ENCODE results near the gene CD163L1.
"Not testable (repeated sequence)": the region's sequence is repeated elsewhere in the genome, so short reads cannot be mapped to it uniquely, and the experiment has no call there.

The CD163L1 gene

DNA sequence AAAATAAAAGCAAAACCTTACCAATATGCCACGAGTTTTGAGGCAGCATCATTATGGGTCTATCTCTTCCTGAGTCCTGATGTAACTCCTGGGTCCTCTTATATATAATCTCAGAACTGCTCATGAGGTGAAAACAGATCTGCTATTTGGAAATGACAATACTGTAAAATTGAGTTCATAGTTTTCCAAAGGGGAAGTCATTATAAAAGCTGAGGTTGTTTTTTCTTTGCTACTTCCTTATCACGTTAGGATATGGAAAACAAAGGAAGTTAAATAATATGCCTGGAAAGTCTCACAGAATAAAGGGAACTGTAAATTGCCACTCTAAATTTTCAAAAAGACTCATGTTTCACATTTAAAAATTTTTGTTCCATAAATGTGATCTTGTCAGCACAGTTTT lies at the start of gene CD163L1:
Gene CD163L1, minus strand, starts transcription at position 78 of the 400 bp plus-strand sequence. Its CDS starts 26 bp downstream, at position 52.
- DNase-seq (ENCODE audit: extremely low spot score, insufficient read length, low read depth) (no peak), FAIRE-seq (no peak)

DNA sequence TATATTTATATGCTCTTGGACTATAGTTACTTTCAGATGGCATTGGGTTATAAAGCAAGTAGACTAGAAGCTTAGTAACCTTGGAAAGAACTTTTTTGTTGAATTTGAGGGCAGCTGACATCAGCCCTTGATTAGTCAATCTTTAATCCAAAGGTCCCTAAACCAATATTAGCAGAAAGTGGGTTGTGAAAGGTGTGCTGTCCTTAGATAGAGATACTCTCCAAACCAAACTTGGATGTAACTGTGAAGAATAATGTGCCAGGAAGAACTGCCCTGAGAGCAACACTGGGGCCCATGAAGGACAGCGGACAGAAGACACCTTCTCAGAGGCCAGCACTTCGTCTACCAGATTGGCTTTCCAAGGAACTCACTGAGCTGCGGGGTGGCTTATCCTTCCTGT lies 49.1 kb upstream of the CD163L1 start:
- DNase-seq (ENCODE audit: extremely low spot score, insufficient read length, low read depth) (no peak), FAIRE-seq (no peak)

DNA sequence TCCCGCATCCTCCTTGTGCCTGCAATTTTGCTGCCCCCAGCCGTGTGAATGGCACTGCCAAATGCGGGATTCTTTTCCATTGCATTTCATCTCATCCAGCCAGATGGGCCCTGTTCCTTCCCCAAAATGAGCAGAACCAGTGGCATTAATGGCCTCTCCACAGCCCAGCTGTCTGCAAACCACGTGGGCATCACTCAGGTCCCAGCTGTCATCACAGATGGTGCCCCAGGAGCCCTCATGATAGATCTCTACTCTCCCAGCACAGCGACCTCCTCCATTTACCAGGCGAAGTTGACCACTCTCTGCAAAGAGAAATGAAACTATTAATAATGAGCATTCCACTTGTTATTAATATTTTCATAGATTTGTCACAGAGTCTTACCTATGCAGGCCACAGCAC lies 42.6 kb upstream of the CD163L1 start:
- DNase-seq (ENCODE audit: extremely low spot score, insufficient read length, low read depth): no peak
- no peak for FAIRE-seq

DNA sequence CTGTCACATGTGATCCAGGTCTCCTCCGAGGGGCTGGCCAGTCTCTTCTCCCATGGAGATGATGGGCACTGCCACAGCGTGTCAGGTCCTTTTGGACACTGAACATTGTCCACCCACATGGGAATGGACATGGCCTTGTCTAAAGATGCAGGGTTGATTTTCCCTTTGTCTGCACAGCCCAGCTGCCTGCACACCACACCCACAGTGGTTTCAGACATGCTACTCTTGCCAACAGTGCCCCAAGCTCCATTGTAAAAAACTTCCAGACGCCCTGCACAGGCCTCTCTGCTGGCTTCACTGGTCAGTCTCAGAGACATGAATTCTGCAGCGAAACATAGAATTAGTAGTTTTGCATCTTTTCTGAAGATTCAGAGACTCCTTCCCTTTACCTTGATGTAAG lies 41.1 kb upstream of the CD163L1 start:
- DNase-seq (ENCODE audit: extremely low spot score, insufficient read length, low read depth) (no peak), FAIRE-seq (no peak)

DNA sequence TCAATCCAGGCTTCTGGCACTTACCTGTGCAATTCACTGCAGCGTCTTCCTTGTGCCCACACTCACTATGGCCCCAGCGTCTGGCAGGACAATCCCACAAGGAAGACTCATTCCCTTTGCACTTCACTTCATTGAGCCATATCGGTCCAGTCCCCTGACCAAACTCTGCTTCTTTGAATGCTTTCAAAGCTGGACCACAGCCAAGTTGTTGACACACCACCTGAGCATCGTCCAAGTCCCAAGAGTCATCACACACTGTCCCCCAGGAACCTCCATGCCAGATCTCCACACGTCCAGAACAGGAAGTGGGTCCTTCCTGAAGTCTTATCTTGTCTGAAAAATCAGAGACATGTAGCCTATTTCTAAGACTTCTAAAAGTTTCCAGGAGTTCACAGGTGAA lies 39.4 kb upstream of the CD163L1 start:
- DNase-seq (ENCODE audit: extremely low spot score, insufficient read length, low read depth): no peak
- no peak for FAIRE-seq

DNA sequence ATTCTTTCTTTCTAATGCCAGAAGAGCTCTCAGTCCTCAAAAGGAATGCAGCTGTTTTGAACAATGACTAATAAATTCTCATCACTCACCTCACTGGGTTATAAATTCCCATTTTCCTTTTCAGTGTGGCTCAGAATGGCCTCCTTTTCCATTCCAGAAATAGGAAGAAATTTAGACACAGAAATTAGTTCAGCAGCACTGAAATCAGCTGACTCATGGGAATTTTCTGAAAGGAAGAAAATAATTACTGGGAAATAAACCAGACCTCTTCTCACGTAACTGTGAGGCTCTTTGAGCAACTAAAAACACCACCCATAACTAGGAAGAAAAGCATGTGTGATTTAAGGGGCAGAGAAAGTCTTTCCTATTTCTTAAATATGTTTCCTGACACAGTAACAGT lies 35.8 kb upstream of the CD163L1 start:
- DNase-seq (ENCODE audit: extremely low spot score, insufficient read length, low read depth) (no peak), FAIRE-seq (no peak)

DNA sequence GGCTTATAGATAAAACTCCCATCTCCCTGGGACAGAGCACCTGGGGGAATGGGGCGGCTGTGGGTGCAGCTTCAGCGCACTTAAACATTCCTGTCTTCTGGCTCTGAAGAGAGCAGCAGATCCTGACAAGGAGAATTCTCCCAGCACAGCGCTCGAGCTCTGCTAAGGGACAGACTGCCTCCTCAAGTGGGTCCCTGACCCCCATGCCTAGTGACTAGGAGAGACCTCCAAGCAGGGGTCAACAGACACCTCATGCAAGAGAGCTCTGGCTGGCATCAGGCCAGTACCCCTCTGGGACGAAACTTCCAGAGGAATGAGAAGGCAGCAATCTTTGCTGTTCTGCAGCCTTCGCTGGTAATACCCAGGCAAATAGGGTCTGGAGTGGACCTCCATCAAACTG lies 28.1 kb upstream of the CD163L1 start:
- DNase-seq (ENCODE audit: extremely low spot score, insufficient read length, low read depth): no peak
- no peak for FAIRE-seq

DNA sequence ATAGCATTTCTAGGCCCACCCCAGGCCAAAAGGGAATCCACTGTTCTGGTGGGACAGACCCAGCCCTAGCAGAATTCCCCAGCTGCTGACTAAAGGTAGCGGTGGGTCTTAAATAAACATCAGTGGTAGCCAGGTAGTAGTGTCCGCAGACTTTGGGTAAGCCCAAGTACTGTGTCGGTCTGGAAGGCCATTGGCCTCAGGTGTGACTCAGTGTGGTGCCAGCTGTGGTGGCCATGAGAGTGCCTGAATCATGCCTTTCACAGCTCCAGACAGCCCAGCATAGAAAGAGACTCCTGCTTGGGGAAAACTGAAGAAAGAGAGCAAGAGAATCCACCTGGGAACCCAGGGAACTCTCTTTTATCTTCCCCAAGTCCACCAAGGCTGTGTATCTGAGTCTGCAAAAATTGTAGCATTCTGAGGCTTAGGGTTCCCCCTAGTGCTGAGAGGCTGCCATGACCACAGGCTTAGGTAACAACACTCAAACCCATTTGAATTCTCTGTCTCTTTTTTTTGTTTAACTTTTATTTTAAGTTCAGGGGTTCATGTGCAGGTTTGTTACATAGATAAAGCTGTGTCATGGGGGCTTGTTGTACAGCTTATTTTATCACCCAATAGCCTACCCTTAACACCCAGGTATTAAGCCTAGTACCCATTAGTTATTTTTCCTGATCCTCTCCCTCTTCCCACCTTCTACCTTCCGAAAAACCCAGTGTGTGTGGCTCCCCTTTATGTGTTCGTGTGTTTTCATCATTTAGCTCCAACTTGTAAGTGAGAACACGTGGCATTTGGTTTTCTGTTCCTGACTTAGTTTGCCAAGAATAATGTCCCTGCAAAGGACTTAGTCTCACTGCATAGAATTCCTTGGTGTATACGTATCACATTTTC lies 16.7 kb upstream of the CD163L1 start:
- DNase-seq (ENCODE audit: extremely low spot score, insufficient read length, low read depth) (peak; percentile 33), FAIRE-seq (peak; percentile 85)

DNA sequence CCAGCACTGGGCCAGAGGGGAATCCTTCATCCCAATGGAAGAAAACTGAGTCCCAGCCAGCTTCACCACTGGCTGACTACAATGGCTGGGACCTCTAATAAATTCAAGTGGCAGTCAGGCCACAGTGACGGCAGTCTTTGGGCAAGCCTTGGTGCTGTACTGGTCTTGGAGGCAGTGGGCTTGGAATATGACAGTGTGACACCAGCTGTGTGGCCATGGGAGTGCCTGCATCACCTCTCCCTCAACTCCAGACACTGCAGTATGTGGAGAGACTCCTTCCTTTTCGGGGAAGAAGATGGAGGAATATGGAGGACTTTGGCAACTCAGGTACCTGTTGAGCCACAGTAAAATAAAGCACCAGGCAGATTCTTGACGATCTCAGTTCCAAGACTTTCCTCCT lies 16.0 kb upstream of the CD163L1 start:
- FAIRE-seq (no peak), DNase-seq (ENCODE audit: extremely low spot score, insufficient read length, low read depth) (no peak)

DNA sequence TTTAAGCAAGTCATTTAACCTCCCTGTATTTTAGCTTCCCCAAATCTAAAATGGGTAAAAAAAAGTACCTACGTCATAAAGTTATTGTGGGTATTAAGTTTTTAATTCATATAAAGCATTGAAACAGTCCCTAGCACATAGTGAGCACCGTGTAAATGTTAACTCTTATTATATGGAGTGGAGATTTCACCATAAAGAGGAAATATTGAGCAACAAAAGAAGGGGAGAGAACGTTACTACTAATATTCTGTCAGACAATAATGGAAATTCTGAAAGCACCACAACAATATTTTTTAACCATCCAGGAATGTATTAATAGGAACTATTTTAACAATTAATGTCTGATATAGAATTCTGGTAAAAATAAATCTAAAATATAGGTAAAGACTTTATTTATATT lies 7.8 kb upstream of the CD163L1 start:
- no peak for DNase-seq (ENCODE audit: extremely low spot score, insufficient read length, low read depth)
- FAIRE-seq: no peak

DNA sequence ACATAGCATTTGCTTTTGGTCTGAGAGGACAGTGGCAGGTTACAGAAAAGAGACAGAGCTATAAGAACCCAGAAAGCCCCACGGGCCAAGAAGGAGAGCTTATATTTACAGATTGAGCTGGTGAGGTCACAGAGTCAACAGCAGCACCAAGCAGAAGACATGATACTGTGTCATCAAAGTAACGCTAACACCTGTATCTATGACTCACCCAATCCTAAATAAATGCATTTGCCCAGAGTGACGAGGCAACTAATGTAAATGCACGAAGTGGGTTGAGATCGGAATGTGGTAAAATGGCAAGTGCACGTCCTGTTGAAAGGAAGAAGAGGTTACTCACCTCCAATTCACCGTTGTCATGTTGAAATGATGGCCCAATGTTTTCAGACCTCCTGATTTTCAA lies 6.7 kb upstream of the CD163L1 start:
- FAIRE-seq: no peak
- no peak for DNase-seq (ENCODE audit: extremely low spot score, insufficient read length, low read depth)

DNA sequence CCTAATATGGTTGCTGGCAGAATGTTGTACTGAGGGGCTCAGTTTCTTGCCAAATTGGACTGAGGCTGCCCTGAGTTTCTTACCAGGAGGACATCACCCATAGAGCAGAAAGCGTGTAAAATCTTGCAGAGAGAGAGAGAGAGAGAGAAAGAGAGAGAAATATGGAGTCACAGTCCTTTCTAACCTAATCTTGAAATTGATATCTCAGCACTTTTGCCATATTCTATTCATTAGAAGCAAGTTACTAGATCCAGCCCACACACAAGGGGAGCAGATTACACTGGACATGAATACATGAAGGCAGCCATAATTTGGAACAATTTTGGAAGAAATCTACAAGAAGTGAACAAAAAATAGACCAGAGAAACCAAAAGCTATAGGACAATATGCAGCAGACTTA lies 4.1 kb upstream of the CD163L1 start:
- no peak for FAIRE-seq
- no peak for DNase-seq (ENCODE audit: extremely low spot score, insufficient read length, low read depth)

DNA sequence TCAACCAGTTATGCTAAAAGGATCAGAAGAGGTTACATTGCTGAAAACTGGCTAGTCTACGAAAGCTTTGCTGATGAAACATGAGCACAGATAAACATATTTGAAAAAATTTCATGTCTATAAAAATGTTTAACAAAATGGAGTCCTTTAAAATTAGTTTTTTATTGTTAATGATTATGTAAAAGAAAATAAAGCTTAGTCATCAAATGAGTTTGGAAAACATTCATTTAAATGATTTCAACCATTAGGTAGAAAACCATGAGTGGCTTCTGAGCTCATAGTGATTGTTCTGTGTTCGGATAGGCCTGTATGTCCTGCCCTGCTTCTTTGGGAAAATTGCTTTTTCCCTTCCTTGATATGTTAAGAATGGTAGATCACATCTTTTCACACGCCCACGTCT lies 584 bp upstream of the CD163L1 start:
- FAIRE-seq (no peak), DNase-seq (ENCODE audit: extremely low spot score, insufficient read length, low read depth) (no peak)

DNA sequence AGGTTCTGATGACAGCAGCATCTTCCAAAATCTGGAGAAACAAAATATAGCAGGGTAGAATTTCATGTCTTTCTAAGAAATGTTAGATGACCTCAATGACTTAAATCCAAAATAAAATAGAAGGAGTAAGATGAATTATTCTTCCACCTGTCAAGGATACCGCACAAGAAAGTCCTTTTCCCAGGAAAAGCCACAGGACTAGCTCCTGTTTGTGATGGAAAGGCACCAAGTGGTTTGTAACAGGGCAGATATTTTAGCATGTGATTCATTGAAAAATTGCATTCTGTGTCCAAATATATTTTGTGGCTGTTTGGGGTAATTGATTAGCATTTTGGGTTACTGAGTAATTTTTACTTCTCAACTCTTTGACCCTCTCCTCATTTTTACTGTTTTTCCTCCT lies 2.7 kb downstream of the CD163L1 start:
- DNase-seq (ENCODE audit: extremely low spot score, insufficient read length, low read depth): no peak
- no peak for FAIRE-seq

DNA sequence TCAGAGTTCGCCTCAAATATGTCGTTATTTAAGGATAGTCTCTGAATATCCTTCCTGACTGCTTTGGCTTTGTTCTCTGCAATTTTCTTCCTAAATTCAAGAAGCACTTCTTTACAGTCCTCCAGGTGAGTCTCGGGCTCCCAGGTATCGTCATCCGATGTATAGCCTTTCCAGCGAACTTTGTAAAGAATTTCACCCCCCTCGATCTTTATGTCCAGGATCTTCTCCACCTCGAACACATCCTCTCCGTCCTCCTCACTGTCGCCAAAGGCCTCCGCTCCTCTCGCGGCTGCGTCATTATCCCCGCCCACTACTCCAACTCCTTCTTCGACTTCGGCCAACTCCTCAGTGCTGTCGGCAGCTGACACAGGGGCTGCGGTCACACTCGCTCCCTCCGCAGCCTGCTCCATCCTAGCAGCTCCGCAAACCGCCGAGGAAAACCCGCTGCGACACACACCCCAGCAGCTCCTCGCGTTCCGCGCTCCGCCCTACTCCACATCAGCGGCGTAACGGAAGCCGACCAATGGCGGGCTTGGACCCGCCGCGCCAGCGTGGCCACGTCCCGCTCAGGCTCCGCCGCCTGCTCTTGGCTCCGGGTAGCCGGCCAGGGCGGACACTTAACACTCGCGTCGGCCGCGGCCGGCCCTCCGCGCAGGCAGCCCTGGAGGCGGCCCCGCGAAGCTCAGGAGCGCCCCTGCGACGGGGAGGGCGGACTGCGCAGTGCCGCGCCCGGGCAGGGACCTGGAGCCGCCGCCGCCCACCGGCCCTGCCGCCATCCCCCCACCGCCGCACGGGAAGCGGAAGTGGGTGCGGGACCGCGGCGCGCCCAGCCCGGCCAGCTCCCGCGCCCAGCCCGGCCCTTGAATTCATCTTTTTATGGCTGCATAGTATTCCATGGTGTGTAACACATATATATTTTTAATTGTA lies 4.1 kb downstream of the CD163L1 start:
- FAIRE-seq (peak; percentile 21), DNase-seq (ENCODE audit: extremely low spot score, insufficient read length, low read depth) (no peak)

DNA sequence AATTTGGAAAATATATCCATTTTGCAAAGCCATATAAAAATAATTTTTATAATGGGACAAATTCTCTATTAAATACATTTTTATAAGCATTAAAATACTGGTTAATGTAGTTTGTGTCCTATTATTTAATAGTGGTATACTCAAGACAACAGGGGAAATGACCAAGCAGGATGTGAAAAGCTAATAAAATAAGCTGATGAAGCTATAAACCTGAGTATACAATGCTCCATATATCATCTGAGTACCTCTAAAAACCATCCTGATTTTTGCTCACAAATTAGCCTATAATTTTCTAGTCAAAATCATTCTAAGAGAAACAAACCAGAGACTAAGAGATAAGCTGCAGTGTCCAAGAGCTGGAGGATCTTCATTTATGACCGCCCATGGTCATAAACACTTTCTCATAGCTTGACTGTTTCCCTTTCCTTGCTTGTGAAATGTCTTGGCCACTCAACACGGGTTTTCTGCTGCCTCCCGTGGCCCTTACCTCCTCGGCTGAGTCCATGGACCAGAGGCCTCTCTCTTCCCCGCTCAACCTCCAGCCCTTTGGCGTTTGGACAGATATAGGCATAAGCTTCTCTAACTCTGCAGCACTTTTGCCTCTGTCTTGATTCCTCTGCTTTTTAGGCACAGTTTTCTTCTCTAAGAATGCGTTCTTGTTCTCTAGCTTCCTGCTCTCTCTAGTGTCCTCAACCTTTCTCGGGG lies 5.5 kb downstream of the CD163L1 start:
- FAIRE-seq; DNase-seq (ENCODE audit: extremely low spot score, insufficient read length, low read depth): not testable (repeated sequence)

DNA sequence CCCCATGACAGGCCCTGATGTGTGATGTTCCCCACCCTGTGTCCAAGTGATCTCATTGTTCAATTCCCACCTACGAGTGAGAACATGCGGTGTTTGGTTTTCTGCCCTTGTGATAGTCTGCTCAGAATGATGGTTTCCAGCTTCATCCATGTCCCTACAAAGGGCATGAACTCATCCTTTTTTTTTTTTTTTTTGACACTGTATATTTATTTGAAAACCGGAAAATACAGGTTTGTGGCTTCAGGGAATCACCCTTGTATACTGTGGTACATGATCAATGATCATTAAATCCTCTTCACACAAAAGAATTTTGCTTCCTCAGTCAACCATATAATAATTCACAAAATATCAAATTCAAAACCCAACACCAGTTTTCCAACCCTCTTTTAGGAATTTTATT lies 6.5 kb downstream of the CD163L1 start:
- not testable (repeated sequence) for DNase-seq (ENCODE audit: extremely low spot score, insufficient read length, low read depth); FAIRE-seq

DNA sequence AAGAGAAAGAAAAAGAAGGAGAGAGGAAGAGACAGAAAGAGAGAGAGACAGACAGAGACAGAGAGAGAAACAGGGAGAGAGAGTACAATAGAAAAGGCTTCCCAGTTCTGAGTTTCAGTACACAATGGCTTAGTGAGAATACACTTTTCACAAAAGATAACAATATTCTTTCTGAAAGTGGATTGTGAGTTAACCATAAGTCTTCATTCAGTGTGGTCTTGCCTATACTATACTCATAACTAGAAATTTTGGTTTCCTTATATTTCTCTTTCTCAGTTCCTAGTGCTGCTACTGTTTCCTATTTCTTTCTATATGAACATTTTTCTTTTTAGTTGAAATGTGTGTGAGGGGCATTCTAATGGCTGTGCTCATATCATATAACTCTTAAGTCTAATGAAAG lies 9.3 kb downstream of the CD163L1 start:
- FAIRE-seq (no peak), DNase-seq (ENCODE audit: extremely low spot score, insufficient read length, low read depth) (no peak)

DNA sequence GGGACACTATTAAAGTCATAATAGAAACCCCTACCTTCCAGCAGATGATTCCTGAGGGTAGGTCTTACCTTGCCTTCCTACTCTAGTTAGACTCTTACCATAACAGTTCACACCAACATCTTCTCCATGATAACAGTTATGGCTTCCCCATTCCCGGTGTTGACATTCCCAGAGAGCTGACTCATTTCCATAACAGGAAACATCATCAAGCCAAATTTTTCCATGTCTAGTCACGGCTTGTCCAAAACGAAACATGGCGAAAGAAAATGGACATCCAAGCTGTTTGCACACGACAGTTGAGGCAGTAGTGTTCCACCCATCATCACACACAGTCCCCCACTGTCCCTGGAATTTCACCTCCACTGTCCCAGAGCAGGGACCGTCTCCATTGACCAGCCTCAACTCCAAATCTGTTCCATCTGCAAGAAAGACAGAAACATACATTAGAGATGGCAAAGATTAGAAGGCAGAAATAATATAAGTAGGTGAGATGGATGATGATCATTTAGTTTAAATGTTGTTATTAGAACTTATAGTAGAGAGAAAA lies 10.6 kb downstream of the CD163L1 start:
- FAIRE-seq (no peak), DNase-seq (ENCODE audit: extremely low spot score, insufficient read length, low read depth) (no peak)

DNA sequence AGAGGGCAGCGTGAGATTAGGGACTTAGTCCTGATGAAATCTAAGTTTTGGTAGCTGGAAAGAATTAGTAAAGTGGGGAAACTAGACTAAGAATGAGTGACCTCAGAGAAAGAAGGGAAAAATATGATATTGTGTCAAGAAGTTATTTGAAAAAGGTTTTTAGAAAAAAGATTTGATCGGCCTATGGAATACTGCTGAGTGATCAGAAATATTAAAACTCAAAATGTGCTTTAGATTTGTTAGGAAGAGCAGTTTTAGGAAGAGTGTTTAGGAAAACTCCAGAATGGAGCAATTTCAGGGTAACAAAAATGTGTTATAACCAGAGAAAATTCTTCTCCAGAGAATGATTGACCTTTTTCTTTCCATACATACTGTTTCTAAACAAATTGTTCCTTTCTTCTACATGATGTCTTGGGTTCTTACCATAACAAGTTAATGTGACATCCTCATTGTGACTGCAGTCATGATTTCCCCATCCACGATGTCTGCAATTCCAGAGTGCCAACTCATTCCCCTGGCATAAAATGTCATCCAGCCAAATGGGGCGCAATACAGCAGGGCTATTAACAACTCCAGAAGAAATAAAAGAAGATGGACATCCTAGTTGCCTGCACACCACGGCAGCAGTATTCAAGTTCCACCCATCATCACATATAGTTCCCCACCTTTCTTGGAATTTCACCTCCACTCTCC lies 11.8 kb downstream of the CD163L1 start:
- no peak for FAIRE-seq
- no peak for DNase-seq (ENCODE audit: extremely low spot score, insufficient read length, low read depth)

Data from GM18507 (cell line).